Ovary (tissue), 9 donors: ENCODE data around the gene PLEKHA6. TPM values are rescaled to one million over a fixed set of nuclear protein-coding genes. Genes with fewer than 3 reads are reported as not detected.

Experiments
- DNase-seq, 5 donors: peaks; one replicate each; pipeline ENCODE4 v3.0.0-alpha.2; 2019 to 2020
- H3K27ac ChIP-seq, 2 donors: fragments of 200-600 bp; one replicate each; pipeline versions ENCODE4 v1.5.1 to v1.8.0; 2019 to 2022
- H3K27me3 ChIP-seq: fragments of 200-600 bp; one replicate; pipeline ENCODE4 v1.8.0; 2022
- H3K36me3 ChIP-seq: fragments of 200-600 bp; sonication (generic); one replicate; pipeline ENCODE4 v1.5.1; 2019
- H3K4me1 ChIP-seq: one replicate; pipeline ENCODE4 v1.8.1; 2013; ENCODE audit warnings: mild to moderate bottlenecking, moderate library complexity; ENCODE audit not compliant: insufficient read depth
- H3K4me3 ChIP-seq: fragments of 200-600 bp; sonication (generic); one replicate; pipeline ENCODE4 v1.5.1; 2017
- H3K9me3 ChIP-seq, 2 donors: fragments of 200-600 bp in 1 of 2; sonication (generic) in 1 of 2; one replicate each; pipeline versions ENCODE4 v1.5.1 to v1.8.1; 2013 to 2019; ENCODE audit warnings: mild to moderate bottlenecking in 1 of 2, moderate library complexity in 1 of 2
- CTCF ChIP-seq, 3 donors: fragments of 450-650 bp in 2 of 3; fragments of 200-600 bp in 1 of 3; IDR thresholded peaks; one replicate each; pipeline versions ENCODE4 v1.5.1 to v1.8.0; 2016 to 2022; ENCODE audit warnings: antibody characterized with exemption in 3 of 3, mild to moderate bottlenecking in 1 of 3
- EP300 ChIP-seq: sonication (generic); formaldehyde crosslinking; IDR thresholded peaks from one replicate; pipeline ENCODE4 v1.6.1; 2017; ENCODE audit warnings: antibody characterized with exemption
- POLR2A ChIP-seq: fragments of 450-650 bp; IDR thresholded peaks from one replicate; pipeline ENCODE4 v1.6.1; 2017; ENCODE audit warnings: antibody characterized with exemption, mild to moderate bottlenecking, moderate library complexity
- WGBS, 3 donors: extraction: QIAGEN DNeasy Blood & Tissue Kit in 1 of 3; methylation state at CpG; one replicate each; pipeline versions ENCODE4 v1.1.5 to v1.1.7; 2013 to 2017; 5-methylcytosine and 5-hydroxymethylcytosine counted together
- intact Hi-C, 4 donors: fragments of 100-400 bp; cut with DNase I; formaldehyde crosslinking; loops; one replicate each; pipeline versions ENCODE4 v1.11.0 to v1.15.1; 2022 to 2023
- polyA plus RNA-seq, 2 donors: library from polyadenylated mRNA; stranded (reverse); fragments of 200-250 nt in 1 of 2; fragments of 350-450 nt in 1 of 2; fragmentation: Illumina TruSeq in 1 of 2; extraction: RNeasy Lipid Tissue Mini Kit (QIAGEN cat#74804) in 1 of 2; gene quantifications; one replicate each; pipeline ENCODE4 v1.2.3, GENCODE V29; 2013 to 2014
- total RNA-seq, 7 donors: library from RNA; depleted of rRNA in 2 of 7; stranded (reverse); fragments of >200 nt in 2 of 7; fragmentation: NEBNext Ultra II Directional in 3 of 7; extraction: Animal tissue kit (Norgen Biotek cat#: 25700) in 3 of 7; gene quantifications; one replicate each; pipeline versions ENCODE4 v1.1.0 to v1.2.4, GENCODE V29; 2016 to 2023
- donor health status: DM: no; HTN: no; CAD: no; lungs with moderate emphysema.
- donor health status: DM: no; HTN: no; CAD: no.
- donor health status: Bipolar disorder and iron deficiency.
- donor health status: DM: yes; HTN: yes; CAD: no.
- donor health status: DM: no; HTN: no; CAD: no.
- donor health status: DM: yes; HTN: yes; CAD: no.

PLEKHA6 gene
- total and polyA plus RNA-seq, 9 donors: 2.3 to 20.5 (median 6.6) TPM

GRCh38 chr1:204212715-204213114, 147.0 kb downstream of the PLEKHA6 start:
- intact Hi-C loops: loop anchor here (5.0 to 10.0 kb wide), 4 partner anchors 150 to 508 kb away; partner anchors contain the start of gene SNRPE (in 1 of the 4)
- no peaks in the 10 kb centered on the region for H3K27me3 ChIP-seq
- H3K4me3 ChIP-seq: no peak overlapping the region
- no peaks in the 10 kb centered on the region for H3K36me3 ChIP-seq
- H3K4me1 ChIP-seq: no peaks in the 10 kb centered on the region
- WGBS, 3 donors: 94% methylated on average over 3 of the region's 3 CpGs
- no peak for TF ChIP-seq POLR2A
- no peak for TF ChIP-seq EP300
- no peak for TF ChIP-seq CTCF (IDR thresholded peaks at IDR 0.05)
- no peak overlapping the region for H3K27ac ChIP-seq
- H3K9me3 ChIP-seq: no peaks in the 10 kb centered on the region
- DNase-seq: no peak

GRCh38 chr1:204211046-204211445, 148.7 kb downstream of the PLEKHA6 start:
- H3K27ac ChIP-seq: no peak overlapping the region
- no peaks in the 10 kb centered on the region for H3K9me3 ChIP-seq
- intact Hi-C loops: loop anchor here (5.0 to 10.0 kb wide), 4 partner anchors 151 to 506 kb away; partner anchors contain the start of gene SNRPE (in 1 of the 4)
- WGBS, 3 donors: 77 to 86% (median 85%) methylated on average over 7 of the region's 7 CpGs
- DNase-seq: no peak
- peaks cover 1% of the 10 kb centered on the region for H3K4me1 ChIP-seq
- TF ChIP-seq EP300: no peak
- no peak for TF ChIP-seq POLR2A
- no peak for TF ChIP-seq CTCF (IDR thresholded peaks at IDR 0.05)
- no peaks in the 10 kb centered on the region for H3K27me3 ChIP-seq
- no peaks in the 10 kb centered on the region for H3K36me3 ChIP-seq
- H3K4me3 ChIP-seq: no peak overlapping the region

GRCh38 chr1:204207136-204207616, 152.6 kb downstream of the PLEKHA6 start:
- Histone ChIP-seq H3K4me1 (peaks cover 1% of the 10 kb centered on the region), H3K27ac (no peak overlapping the region), H3K36me3 (no peaks in the 10 kb centered on the region), H3K4me3 (no peak overlapping the region), H3K9me3 (no peaks in the 10 kb centered on the region), H3K27me3 (no peaks in the 10 kb centered on the region)
- DNase-seq: peak; percentile 54 to 77 (median 75)
- intact Hi-C loops: loop anchor here in 2 of 4 donors (5.0 kb wide), 2 partner anchors 45 to 345 kb away; partner anchors contain the start of gene SNRPE (in 1 of the 2)
- WGBS, 3 donors: 16 to 20% (median 18%) methylated on average over 13 of the region's 13 CpGs
- peak; percentile 66 to 75 (median 72) for TF ChIP-seq CTCF (IDR thresholded peaks at IDR 0.05)
- TF ChIP-seq POLR2A: no peak

GRCh38 chr1:204206121-204206520, 153.6 kb downstream of the PLEKHA6 start:
- intact Hi-C loops: loop anchor here in 2 of 4 donors (5.0 kb wide), 2 partner anchors 44 to 344 kb away; partner anchors contain the start of gene SNRPE (in 1 of the 2)
- Histone ChIP-seq H3K9me3 (no peaks in the 10 kb centered on the region), H3K27me3 (no peaks in the 10 kb centered on the region), H3K4me3 (no peak overlapping the region), H3K27ac (no peak overlapping the region), H3K4me1 (peaks cover 1% of the 10 kb centered on the region), H3K36me3 (no peaks in the 10 kb centered on the region)
- no peak for DNase-seq
- WGBS, 3 donors: 20 to 26% (median 22%) methylated on average over 2 of the region's 2 CpGs
- TF ChIP-seq POLR2A: no peak
- TF ChIP-seq EP300: no peak
- no peak for TF ChIP-seq CTCF (IDR thresholded peaks at IDR 0.05)
